ENCODE data around the gene LRRC23. TPM values are rescaled to one million over a fixed set of nuclear protein-coding genes. Genes with fewer than 3 reads are reported as not detected.
A peak's percentile ranks its signal among the peaks of the same experiment; 100 is the strongest.

Gene LRRC23
- total and polyA plus RNA-seq, 2 experiments from 2014 or later: 2.4 to 9.1 TPM

GRCh38 chr12:6921996-6922946, 17.6 kb downstream of the LRRC23 start:
- H3K4me2 ChIP-seq: no peak overlapping the region

More at GRCh38 chr12:6921996-6922946, 17.6 kb downstream of the LRRC23 start:
- Histone ChIP-seq H3K79me2 (replicated peaks; ENCODE audit: insufficient read depth) (peaks cover 6% of the 10 kb centered on the region), H3K27me3 (ENCODE audit: insufficient read depth) (no peaks in the 10 kb centered on the region), H4K20me1 (replicated peaks; ENCODE audit: insufficient read depth) (no peaks in the 10 kb centered on the region), H3K36me3 (ENCODE audit: insufficient read depth) (no peaks in the 10 kb centered on the region; the same call in none of the 2 replicates), H3F3A (replicated peaks; ENCODE audit: low read depth) (peaks cover 24% of the 10 kb centered on the region), H3K4me3 (no peak overlapping the region), H3K4me1 (ENCODE audit: insufficient read depth) (peaks cover 28% of the 10 kb centered on the region), H3K9me2 (ENCODE audit: insufficient read depth) (no peaks in the 10 kb centered on the region), H3K27ac (ENCODE audit: low read depth) (no peak overlapping the region), H2AFZ (no peak overlapping the region)
- TF ChIP-seq POLR2AphosphoS5 (IDR thresholded peaks at IDR 0.05; ENCODE audit: low read depth) (no peak), CREB1 (CRISPR knock-in tag; IDR thresholded peaks at IDR 0.05; ENCODE audit: low read depth) (no peak), CTCF (conservative IDR thresholded peaks at IDR 0.05; ENCODE audit: low read depth in 2 of 2) (no peak), EZH2 (IDR thresholded peaks at IDR 0.05; ENCODE audit: low read depth, unreplicated experiment) (no peak), ETS1 (IDR thresholded peaks at IDR 0.05) (no peak), ZNF462 (CRISPR knock-in tag; IDR thresholded peaks at IDR 0.05) (no peak), ZNF114 (CRISPR knock-in tag; IDR thresholded peaks at IDR 0.05) (no peak), STAT1 (IDR thresholded peaks at IDR 0.05; ENCODE audit: unreplicated experiment) (no peak), JUNB (IDR thresholded peaks at IDR 0.05; ENCODE audit: unreplicated experiment) (no peak), ZNF331 (CRISPR knock-in tag; IDR thresholded peaks at IDR 0.05; ENCODE audit: low read depth) (no peak), REST (IDR thresholded peaks at IDR 0.05; ENCODE audit: unreplicated experiment) (no peak), EZH2phosphoT487 (IDR thresholded peaks at IDR 0.05; ENCODE audit: unreplicated experiment) (no peak)
- DNase-seq (ENCODE audit: low spot score): no peak
- no peaks in the 10 kb centered on the region; the same call in 1 of the 3 replicates for H3K9me3 Mint-ChIP-seq
- H3K27me3 Mint-ChIP-seq (ENCODE audit: insufficient read depth, low read depth, poor library complexity): peaks cover 30% of the 10 kb centered on the region
- no peak overlapping the region; the same call in 2 of the 3 replicates for H3K4me3 Mint-ChIP-seq
- no peak for ATAC-seq
- peaks cover 49% of the 10 kb centered on the region for H3K36me3 Mint-ChIP-seq (ENCODE audit: low read depth)
- peaks cover 53% of the 10 kb centered on the region for H3K4me1 Mint-ChIP-seq
- peak overlapping the region; percentile 74; the same call in 1 of the 2 replicates for H3K27ac Mint-ChIP-seq

Data from GM23338 (cell line).